ENCODE results near the gene METTL25.

DNA sequence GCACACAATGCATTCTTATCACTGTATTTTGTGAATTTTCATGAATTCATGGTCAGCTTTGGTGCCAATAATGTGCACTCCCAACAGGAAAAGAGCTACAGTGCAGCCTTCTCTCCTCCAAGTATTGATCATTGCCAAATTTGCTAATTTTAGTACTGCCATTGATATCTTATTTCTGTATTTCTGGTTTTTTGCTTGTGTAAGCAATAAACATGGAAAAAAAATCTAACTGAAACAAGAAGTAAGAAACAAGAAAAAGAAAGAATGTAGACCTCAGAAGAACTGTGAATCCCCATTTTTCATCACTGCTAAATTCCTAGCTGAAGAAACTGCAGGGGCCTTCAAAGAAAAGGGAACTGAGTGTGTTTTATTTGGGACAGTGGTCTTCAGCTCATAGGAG is 161.2 kb downstream of the METTL25 start:
- TF ChIP-seq, protein P1, sequence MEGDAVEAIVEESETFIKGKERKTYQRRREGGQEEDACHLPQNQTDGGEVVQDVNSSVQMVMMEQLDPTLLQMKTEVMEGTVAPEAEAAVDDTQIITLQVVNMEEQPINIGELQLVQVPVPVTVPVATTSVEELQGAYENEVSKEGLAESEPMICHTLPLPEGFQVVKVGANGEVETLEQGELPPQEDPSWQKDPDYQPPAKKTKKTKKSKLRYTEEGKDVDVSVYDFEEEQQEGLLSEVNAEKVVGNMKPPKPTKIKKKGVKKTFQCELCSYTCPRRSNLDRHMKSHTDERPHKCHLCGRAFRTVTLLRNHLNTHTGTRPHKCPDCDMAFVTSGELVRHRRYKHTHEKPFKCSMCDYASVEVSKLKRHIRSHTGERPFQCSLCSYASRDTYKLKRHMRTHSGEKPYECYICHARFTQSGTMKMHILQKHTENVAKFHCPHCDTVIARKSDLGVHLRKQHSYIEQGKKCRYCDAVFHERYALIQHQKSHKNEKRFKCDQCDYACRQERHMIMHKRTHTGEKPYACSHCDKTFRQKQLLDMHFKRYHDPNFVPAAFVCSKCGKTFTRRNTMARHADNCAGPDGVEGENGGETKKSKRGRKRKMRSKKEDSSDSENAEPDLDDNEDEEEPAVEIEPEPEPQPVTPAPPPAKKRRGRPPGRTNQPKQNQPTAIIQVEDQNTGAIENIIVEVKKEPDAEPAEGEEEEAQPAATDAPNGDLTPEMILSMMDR (optimal IDR thresholded peaks at IDR 0.05 in 1 of 3, IDR thresholded peaks at IDR 0.05 in 1 of 3, conservative IDR thresholded peaks at IDR 0.05 in 1 of 3; ENCODE audit: extremely low read depth in 1 of 3, insufficient read depth in 2 of 3, low read length in 3 of 3), result no peak
- TF ChIP-seq EZH2 (IDR thresholded peaks at IDR 0.05; ENCODE audit: low read length), result no peak
